OCI-LY7 (cell line): ENCODE results near the gene PPY. TPM values are rescaled to one million over a fixed set of nuclear protein-coding genes. Genes with fewer than 3 reads are reported as not detected.

Experiments used
- BruUV-seq: library from RNA; stranded (reverse); fragments of 400-500 nt; replicated peaks from 2 replicates; lab custom pipeline; 2021; lab: Mats Ljungman, UMichigan
- CTCF ChIA-PET: fragments of 300-600 bp; sonication (Branson Sonifier 250); formaldehyde crosslinking; loops from one replicate; lab custom pipeline; 2022; ENCODE audit warnings: antibody characterized with exemption; ENCODE audit not compliant: unreplicated experiment; lab: Charles Lee
- POLR2A ChIA-PET: fragments of 300-600 bp; sonication (Branson Sonifier 250); formaldehyde crosslinking; loops from one replicate; lab custom pipeline; 2022; ENCODE audit warnings: antibody characterized with exemption; lab: Charles Lee
- DNase-seq: peaks from one replicate; pipeline ENCODE4 v3.0.0-alpha.2; 2015; ENCODE audit warnings: low spot score
- H2AFZ ChIP-seq: fragments of 200-600 bp; sonication (generic), shearing (Covaris generic); 2 replicates; pipeline ENCODE4 v1.6.1; 2014; ENCODE audit warnings: mild to moderate bottlenecking, antibody characterized with exemption, low read length, moderate library complexity
- H3K27ac ChIP-seq: fragments of 200-600 bp; sonication (generic); 2 replicates; pipeline ENCODE4 v1.5.1; 2014; ENCODE audit warnings: mixed run types, low read depth, mild to moderate bottlenecking, moderate library complexity, low read length, inconsistent platforms; ENCODE audit not compliant: poor library complexity, severe bottlenecking
- H3K36me3 ChIP-seq: fragments of 200-600 bp; sonication (generic); 2 replicates; pipeline ENCODE4 v1.6.1; 2014; ENCODE audit warnings: mild to moderate bottlenecking, antibody characterized with exemption, low read length, moderate library complexity, mixed read lengths; ENCODE audit not compliant: insufficient read depth
- H3K4me1 ChIP-seq: fragments of 200-600 bp; sonication (generic); 2 replicates; pipeline ENCODE4 v1.5.1; 2014; ENCODE audit warnings: mild to moderate bottlenecking, low read length; ENCODE audit not compliant: insufficient read depth, poor library complexity, severe bottlenecking
- H3K4me2 ChIP-seq: fragments of 200-600 bp; sonication (generic); 2 replicates; pipeline ENCODE4 v1.6.1; 2014; ENCODE audit warnings: mild to moderate bottlenecking, low read length
- H3K4me3 ChIP-seq: fragments of 200-600 bp; sonication (generic); 2 replicates; pipeline ENCODE4 v1.5.1; 2014; ENCODE audit warnings: mild to moderate bottlenecking, low read depth, low read length; ENCODE audit not compliant: poor library complexity, severe bottlenecking
- H3K79me2 ChIP-seq: fragments of 200-600 bp; sonication (generic); 2 replicates; pipeline ENCODE4 v1.6.1; 2016; ENCODE audit warnings: low read depth, mild to moderate bottlenecking, low read length, moderate library complexity, mixed read lengths; ENCODE audit not compliant: insufficient read depth
- H3K9me2 ChIP-seq: fragments of 200-600 bp; sonication (generic); 2 replicates; pipeline ENCODE4 v1.6.1; 2016; ENCODE audit warnings: mild to moderate bottlenecking, low read length, mixed read lengths; ENCODE audit not compliant: insufficient read depth
- H3K9me3 ChIP-seq: fragments of 200-600 bp; sonication (generic); 2 replicates; pipeline ENCODE4 v1.6.1; 2014; ENCODE audit warnings: mild to moderate bottlenecking, mixed run types, low read length, mixed read lengths
- H4K20me1 ChIP-seq: fragments of 200-600 bp; sonication (generic); 2 replicates; pipeline ENCODE4 v1.6.1; 2014; ENCODE audit warnings: mild to moderate bottlenecking, antibody characterized with exemption, low read length, moderate library complexity, mixed read lengths; ENCODE audit not compliant: insufficient read depth
- EZH2phosphoT487 ChIP-seq: fragments of 200-600 bp; sonication (generic); IDR thresholded peaks from 2 replicates; pipeline ENCODE4 v1.6.1; 2018; ENCODE audit warnings: low read depth, borderline replicate concordance, mild to moderate bottlenecking, mixed run types, antibody characterized with exemption, low read length, moderate library complexity, mixed read lengths
- intact Hi-C: fragments of 100-400 bp; cut with micrococcal nuclease; formaldehyde crosslinking; loops from one replicate; pipeline ENCODE4 v1.10.0; 2022; ENCODE audit not compliant: unreplicated experiment
- total RNA-seq, 2 experiments: library from RNA; depleted of rRNA in 1 of 2; stranded (reverse); fragments of >200 nt in 1 of 2; shearing (Covaris generic) in 1 of 2; gene quantifications; 2 replicates each; pipeline ENCODE4 v1.2.3, GENCODE V29; 2014 to 2022
- TF ChIP-seq, protein P1 (sequence below): fragments of 200-600 bp; sonication (generic); conservative IDR thresholded peaks from 2 replicates; pipeline ENCODE4 v1.5.1; 2014; ENCODE audit warnings: mild to moderate bottlenecking, antibody characterized with exemption, low read length, moderate library complexity, mixed read lengths

The PPY gene
- total RNA-seq, 2 experiments from 2014 or later = not detected

DNA sequence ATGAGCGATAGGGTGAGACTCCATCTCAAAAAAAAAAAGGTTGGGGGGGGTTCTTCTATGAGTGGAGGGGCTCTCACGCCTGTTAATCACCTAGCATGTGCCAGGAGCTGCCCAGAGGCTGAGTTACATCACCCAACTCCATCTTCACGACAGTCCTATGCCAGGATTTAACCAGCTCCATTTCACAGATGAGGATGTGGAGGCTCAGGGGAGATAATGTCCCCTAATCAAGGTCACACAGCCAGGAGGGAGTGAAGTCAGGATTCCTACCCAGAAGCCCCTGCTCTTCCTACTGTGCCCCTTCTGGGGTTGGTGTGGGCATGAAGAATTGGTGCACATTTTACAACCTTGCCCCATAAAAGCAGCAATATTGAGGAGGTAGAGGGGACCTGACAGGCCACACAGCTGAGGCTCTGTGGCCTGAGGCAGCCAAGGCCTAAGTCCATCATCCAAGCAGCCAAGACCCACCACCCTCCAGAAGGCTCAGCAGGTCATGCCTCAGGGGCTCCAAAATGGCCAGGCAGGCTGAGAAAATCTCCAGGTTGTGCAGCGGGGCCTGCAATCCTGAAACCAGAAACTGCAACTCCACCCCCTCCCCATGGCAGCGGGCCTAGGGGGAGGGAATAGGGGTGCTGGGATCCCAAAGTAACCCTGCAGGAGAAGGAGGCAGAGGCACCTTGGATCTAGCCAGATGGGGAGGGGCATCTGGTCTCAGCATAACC, 6.9 kb downstream of the PPY start:
- no peak for DNase-seq
- H4K20me1 ChIP-seq = no peaks in the 10 kb centered on the region
- TF ChIP-seq EZH2phosphoT487 = no peak
- TF ChIP-seq, protein P1, sequence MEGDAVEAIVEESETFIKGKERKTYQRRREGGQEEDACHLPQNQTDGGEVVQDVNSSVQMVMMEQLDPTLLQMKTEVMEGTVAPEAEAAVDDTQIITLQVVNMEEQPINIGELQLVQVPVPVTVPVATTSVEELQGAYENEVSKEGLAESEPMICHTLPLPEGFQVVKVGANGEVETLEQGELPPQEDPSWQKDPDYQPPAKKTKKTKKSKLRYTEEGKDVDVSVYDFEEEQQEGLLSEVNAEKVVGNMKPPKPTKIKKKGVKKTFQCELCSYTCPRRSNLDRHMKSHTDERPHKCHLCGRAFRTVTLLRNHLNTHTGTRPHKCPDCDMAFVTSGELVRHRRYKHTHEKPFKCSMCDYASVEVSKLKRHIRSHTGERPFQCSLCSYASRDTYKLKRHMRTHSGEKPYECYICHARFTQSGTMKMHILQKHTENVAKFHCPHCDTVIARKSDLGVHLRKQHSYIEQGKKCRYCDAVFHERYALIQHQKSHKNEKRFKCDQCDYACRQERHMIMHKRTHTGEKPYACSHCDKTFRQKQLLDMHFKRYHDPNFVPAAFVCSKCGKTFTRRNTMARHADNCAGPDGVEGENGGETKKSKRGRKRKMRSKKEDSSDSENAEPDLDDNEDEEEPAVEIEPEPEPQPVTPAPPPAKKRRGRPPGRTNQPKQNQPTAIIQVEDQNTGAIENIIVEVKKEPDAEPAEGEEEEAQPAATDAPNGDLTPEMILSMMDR = no peak
- no peak overlapping the region for H2AFZ ChIP-seq
- no peaks in the 10 kb centered on the region for H3K9me3 ChIP-seq
- intact Hi-C loops = no loop called here
- H3K36me3 ChIP-seq = no peaks in the 10 kb centered on the region
- no peaks in the 10 kb centered on the region for H3K9me2 ChIP-seq
- H3K4me3 ChIP-seq = no peak overlapping the region
- CTCF ChIA-PET = no interaction called here
- no peak overlapping the region for H3K27ac ChIP-seq
- H3K4me1 ChIP-seq = no peaks in the 10 kb centered on the region
- no peak overlapping the region for H3K4me2 ChIP-seq
- POLR2A ChIA-PET = no interaction called here
- H3K79me2 ChIP-seq = no peaks in the 10 kb centered on the region
- no TSS peak for BruUV-seq

DNA sequence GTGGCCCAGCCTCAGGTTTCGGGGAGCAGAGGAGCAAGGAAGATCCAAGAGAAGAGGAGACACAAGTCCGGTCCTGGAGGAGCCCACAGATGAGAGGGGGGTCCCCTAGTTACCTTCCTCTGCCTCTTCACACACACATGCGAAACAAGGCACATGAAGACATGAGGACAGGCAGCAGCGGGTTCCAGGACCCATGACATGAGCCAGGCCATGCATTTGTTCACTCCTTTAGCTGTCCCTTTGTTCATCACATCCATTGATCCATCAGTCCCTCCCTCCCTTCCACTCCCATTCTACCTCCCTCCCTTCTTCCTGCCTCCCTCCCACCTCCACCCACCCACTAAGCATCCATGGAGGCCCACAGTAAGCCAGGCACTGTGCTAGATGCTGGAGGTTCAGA, 9.4 kb downstream of the PPY start:
- H3K9me3 ChIP-seq = no peaks in the 10 kb centered on the region
- H3K4me3 ChIP-seq = no peak overlapping the region
- no peaks in the 10 kb centered on the region for H3K36me3 ChIP-seq
- no peaks in the 10 kb centered on the region for H3K9me2 ChIP-seq
- TF ChIP-seq EZH2phosphoT487 = no peak
- TF ChIP-seq, protein P1 = no peak
- H2AFZ ChIP-seq = no peak overlapping the region
- H4K20me1 ChIP-seq = no peaks in the 10 kb centered on the region
- no peak overlapping the region for H3K4me2 ChIP-seq
- H3K27ac ChIP-seq = no peak overlapping the region
- ChIA-PET CTCF (interaction anchor here (0.6 kb wide), 1 partner anchor 47 kb away, joined by 3 read pairs; no protein-coding TSS in a partner anchor), POLR2A (no interaction called here)
- DNase-seq = no peak
- H3K4me1 ChIP-seq = no peaks in the 10 kb centered on the region
- no peaks in the 10 kb centered on the region for H3K79me2 ChIP-seq
- BruUV-seq = no TSS peak
- intact Hi-C loops = no loop called here

DNA sequence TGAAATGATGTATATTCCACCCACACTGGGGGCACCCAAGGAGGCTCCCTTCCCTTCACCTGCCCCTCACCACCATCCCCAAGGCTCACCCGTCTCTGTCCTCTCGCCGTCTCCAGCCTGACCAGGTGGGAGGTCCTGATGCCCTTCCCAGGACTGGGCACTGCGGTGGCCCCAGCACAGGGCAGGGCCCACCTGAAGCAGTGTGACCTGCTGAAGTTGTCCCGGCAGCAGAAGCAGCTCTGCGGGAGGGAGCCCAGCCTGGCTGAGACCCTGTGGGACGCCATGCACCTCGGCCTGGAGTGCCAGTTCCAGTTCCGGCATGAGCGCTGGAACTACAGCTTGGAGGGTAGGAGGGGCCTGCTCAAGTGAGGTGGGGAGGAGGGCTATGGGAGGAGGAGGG, 9.9 kb downstream of the PPY start:
- H2AFZ ChIP-seq = no peak overlapping the region
- no peak overlapping the region for H3K4me3 ChIP-seq
- no peaks in the 10 kb centered on the region for H3K4me1 ChIP-seq
- intact Hi-C loops = no loop called here
- no peak for TF ChIP-seq EZH2phosphoT487
- TF ChIP-seq, protein P1 = no peak
- no peaks in the 10 kb centered on the region for H3K9me2 ChIP-seq
- DNase-seq = no peak
- H3K79me2 ChIP-seq = no peaks in the 10 kb centered on the region
- POLR2A ChIA-PET = no interaction called here
- CTCF ChIA-PET = no interaction called here
- no peak overlapping the region for H3K27ac ChIP-seq
- no TSS peak for BruUV-seq
- no peaks in the 10 kb centered on the region for H3K36me3 ChIP-seq
- H3K4me2 ChIP-seq = no peak overlapping the region
- no peaks in the 10 kb centered on the region for H3K9me3 ChIP-seq
- no peaks in the 10 kb centered on the region for H4K20me1 ChIP-seq
